ENCODE data around the gene SLC16A2.

- TF ChIP-seq, protein P1, sequence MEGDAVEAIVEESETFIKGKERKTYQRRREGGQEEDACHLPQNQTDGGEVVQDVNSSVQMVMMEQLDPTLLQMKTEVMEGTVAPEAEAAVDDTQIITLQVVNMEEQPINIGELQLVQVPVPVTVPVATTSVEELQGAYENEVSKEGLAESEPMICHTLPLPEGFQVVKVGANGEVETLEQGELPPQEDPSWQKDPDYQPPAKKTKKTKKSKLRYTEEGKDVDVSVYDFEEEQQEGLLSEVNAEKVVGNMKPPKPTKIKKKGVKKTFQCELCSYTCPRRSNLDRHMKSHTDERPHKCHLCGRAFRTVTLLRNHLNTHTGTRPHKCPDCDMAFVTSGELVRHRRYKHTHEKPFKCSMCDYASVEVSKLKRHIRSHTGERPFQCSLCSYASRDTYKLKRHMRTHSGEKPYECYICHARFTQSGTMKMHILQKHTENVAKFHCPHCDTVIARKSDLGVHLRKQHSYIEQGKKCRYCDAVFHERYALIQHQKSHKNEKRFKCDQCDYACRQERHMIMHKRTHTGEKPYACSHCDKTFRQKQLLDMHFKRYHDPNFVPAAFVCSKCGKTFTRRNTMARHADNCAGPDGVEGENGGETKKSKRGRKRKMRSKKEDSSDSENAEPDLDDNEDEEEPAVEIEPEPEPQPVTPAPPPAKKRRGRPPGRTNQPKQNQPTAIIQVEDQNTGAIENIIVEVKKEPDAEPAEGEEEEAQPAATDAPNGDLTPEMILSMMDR (conservative IDR thresholded peaks at IDR 0.05; ENCODE audit: low read depth, low read length): no peak
- no peak for TF ChIP-seq EZH2phosphoT487 (IDR thresholded peaks at IDR 0.05; ENCODE audit: borderline replicate concordance, low read length)
Observed at GRCh38 chrX:74540635-74541249, 119.4 kb downstream of the SLC16A2 start.

Data from PC-3 (cell line).